Keratinocyte (primary cell): Measurements from ENCODE around the gene MRGPRD. TPM values are rescaled to one million over a fixed set of nuclear protein-coding genes. Genes with fewer than 3 reads are reported as not detected.

Source experiments
- DNase-seq: peaks from one replicate; pipeline ENCODE4 v3.0.0-alpha.2; 2011; ENCODE audit warnings: low read depth, missing footprints, low spot score
- FAIRE-seq: peaks from 2 replicates; lab custom pipeline; 2011; peaks lifted over from hg19 to GRCh38; lab: Jason Lieb, UNC
- H2AFZ ChIP-seq: 2 replicates; pipeline ENCODE4 v1.6.0; 2012; ENCODE audit warnings: low read length, control low read depth, inconsistent platforms; ENCODE audit not compliant: control insufficient read depth
- H3K27ac ChIP-seq: 2 replicates; pipeline ENCODE4 v1.5.1; 2011; ENCODE audit warnings: low read length; ENCODE audit not compliant: control insufficient read depth, insufficient read depth
- H3K27me3 ChIP-seq: 3 replicates; pipeline ENCODE4 v1.6.0; 2011; ENCODE audit warnings: low read length; ENCODE audit not compliant: control insufficient read depth, insufficient read depth; ENCODE audit errors: extremely low read depth
- H3K36me3 ChIP-seq, 2 experiments: 2 replicates in 1 of 2; 3 replicates in 1 of 2; pipeline ENCODE4 v1.5.1; 2011; ENCODE audit warnings: low read length in 2 of 2, mild to moderate bottlenecking in 1 of 2; ENCODE audit not compliant: control insufficient read depth in 2 of 2, insufficient read depth in 2 of 2; ENCODE audit errors: extremely low read depth in 1 of 2
- H3K4me1 ChIP-seq: 3 replicates; pipeline ENCODE4 v1.5.1; 2011; ENCODE audit warnings: low read length; ENCODE audit not compliant: control insufficient read depth, insufficient read depth; ENCODE audit errors: extremely low read depth
- H3K4me2 ChIP-seq: 3 replicates; pipeline ENCODE4 v1.6.0; 2011; ENCODE audit warnings: low read depth, low read length; ENCODE audit not compliant: control insufficient read depth, insufficient read depth; ENCODE audit errors: extremely low read depth
- H3K4me3 ChIP-seq, 3 experiments: fragments of 200-600 bp in 1 of 3; sonication (generic) in 1 of 3; 2 replicates in 2 of 3; 3 replicates in 1 of 3; pipeline ENCODE4 v1.5.1; 2011 to 2016; ENCODE audit warnings: low read length in 3 of 3, mild to moderate bottlenecking in 3 of 3, control low read depth in 2 of 3, inconsistent platforms in 1 of 3, low read depth in 1 of 3, mixed read lengths in 1 of 3, mixed run types in 1 of 3, moderate library complexity in 1 of 3; ENCODE audit not compliant: control insufficient read depth in 2 of 3, insufficient read depth in 2 of 3; ENCODE audit errors: extremely low read depth in 1 of 3
- H3K79me2 ChIP-seq: 2 replicates; pipeline ENCODE4 v1.6.0; 2012; ENCODE audit warnings: low read length; ENCODE audit not compliant: control insufficient read depth, insufficient read depth
- H3K9ac ChIP-seq: 3 replicates; pipeline ENCODE4 v1.6.0; 2011; ENCODE audit warnings: low read length; ENCODE audit not compliant: control insufficient read depth, insufficient read depth; ENCODE audit errors: extremely low read depth
- H3K9me1 ChIP-seq: 3 replicates; pipeline ENCODE4 v1.6.0; 2011; ENCODE audit warnings: low read length; ENCODE audit not compliant: control insufficient read depth, insufficient read depth; ENCODE audit errors: extremely low read depth
- H3K9me3 ChIP-seq: 2 replicates; pipeline ENCODE4 v1.5.1; 2012; ENCODE audit warnings: low read depth, low read length; ENCODE audit not compliant: control insufficient read depth
- H4K20me1 ChIP-seq: 3 replicates; pipeline ENCODE4 v1.6.0; 2011; ENCODE audit warnings: low read length; ENCODE audit not compliant: control insufficient read depth, insufficient read depth; ENCODE audit errors: extremely low read depth
- CTCF ChIP-seq, 3 experiments: IDR thresholded peaks in 1 of 3; conservative IDR thresholded peaks in 1 of 3; optimal IDR thresholded peaks in 1 of 3; 2 replicates in 2 of 3; 3 replicates in 1 of 3; pipeline versions ENCODE3 to v1.5.1; 2011; ENCODE audit warnings: low read length in 3 of 3, mild to moderate bottlenecking in 3 of 3, moderate library complexity in 2 of 3, control low read depth in 1 of 3, inconsistent platforms in 1 of 3; ENCODE audit not compliant: insufficient read depth in 2 of 3; ENCODE audit errors: extremely low read depth in 1 of 3
- EZH2 ChIP-seq: IDR thresholded peaks from one replicate; pipeline ENCODE4 v1.6.1; 2012; ENCODE audit warnings: inconsistent platforms, mild to moderate bottlenecking, low read length, moderate library complexity
- dilution Hi-C: fragments of 300-500 bp; cut with MboI; formaldehyde crosslinking; loops from one replicate; pipeline ENCODE4 v1.7.0; 2020; ENCODE audit warnings: low sequenced_read_pairs; ENCODE audit not compliant: extremely low pct_ligation_motif_present
- polyA plus RNA-seq, 5 experiments: library from polyadenylated mRNA; depleted of rRNA in 3 of 5; stranded (reverse) in 3 of 5; stranded (forward) in 1 of 5; unstranded in 1 of 5; fragments of >200 nt; gene quantifications; 1 replicate in 1 of 5; 2 replicates in 3 of 5; 3 replicates in 1 of 5; pipeline versions ENCODE4 v1.2.1 to v1.2.3, GENCODE V29; 2011 to 2012; ENCODE audit warnings: missing spikeins in 2 of 5, low read depth in 1 of 5, low replicate concordance in 1 of 5

The MRGPRD gene
- polyA plus RNA-seq, 1 donor (not counting 4 experiments of a cell fraction or from before 2014, with no cell fraction given) = not detected

- no peaks in the 10 kb centered on the region for H3K27me3 ChIP-seq
- DNase-seq (no peak), FAIRE-seq (no peak)
- H4K20me1 ChIP-seq = no peaks in the 10 kb centered on the region
- no peak overlapping the region for H3K27ac ChIP-seq
- no peak overlapping the region for H3K9ac ChIP-seq
- no peaks in the 10 kb centered on the region for H3K4me1 ChIP-seq
- no peaks in the 10 kb centered on the region for H3K79me2 ChIP-seq
- H3K36me3 ChIP-seq = peaks cover 15 to 20% of the 10 kb centered on the region in 2 experiments
- H3K9me3 ChIP-seq = no peaks in the 10 kb centered on the region
- TF ChIP-seq CTCF (optimal IDR thresholded peaks at IDR 0.05 in 1 of 3, IDR thresholded peaks at IDR 0.05 in 1 of 3, conservative IDR thresholded peaks at IDR 0.05 in 1 of 3; ENCODE audit: extremely low read depth in 1 of 3, insufficient read depth in 2 of 3, low read length in 3 of 3) (no peak), EZH2 (no peak)
- no peaks in the 10 kb centered on the region for H3K9me1 ChIP-seq
- H3K4me2 ChIP-seq = no peak overlapping the region
- no peak overlapping the region for H3K4me3 ChIP-seq
- dilution Hi-C loops = no loop called here
- H2AFZ ChIP-seq = no peak overlapping the region
These were observed 40.9 kb downstream of the MRGPRD start for GRCh38 chr11:68939583-68940555.

GRCh38 chr11:68938816-68939582 lies 41.8 kb downstream of the MRGPRD start:
- Histone ChIP-seq H3K9ac (no peak overlapping the region), H3K27ac (no peak overlapping the region), H3K36me3 (peaks cover 17 to 22% of the 10 kb centered on the region in 2 experiments), H4K20me1 (no peaks in the 10 kb centered on the region), H3K9me3 (no peaks in the 10 kb centered on the region), H2AFZ (no peak overlapping the region), H3K9me1 (no peaks in the 10 kb centered on the region), H3K4me3 (no peak overlapping the region), H3K4me2 (no peak overlapping the region), H3K79me2 (no peaks in the 10 kb centered on the region), H3K27me3 (no peaks in the 10 kb centered on the region), H3K4me1 (no peaks in the 10 kb centered on the region)
- TF ChIP-seq EZH2 (no peak), CTCF (optimal IDR thresholded peaks at IDR 0.05 in 1 of 3, IDR thresholded peaks at IDR 0.05 in 1 of 3, conservative IDR thresholded peaks at IDR 0.05 in 1 of 3; ENCODE audit: extremely low read depth in 1 of 3, insufficient read depth in 2 of 3, low read length in 3 of 3) (no peak)
- dilution Hi-C loops = no loop called here
- FAIRE-seq (no peak), DNase-seq (no peak)
